Neuronal stem cell (in vitro differentiated cells): ENCODE data around the gene MAML1.

Experiments used
- DNase-seq: peaks from one replicate; pipeline ENCODE4 v3.0.0-alpha.2; 2013; ENCODE audit warnings: low spot score
- H2AFZ ChIP-seq: one replicate; pipeline ENCODE4 v1.6.1; 2013; ENCODE audit warnings: mild to moderate bottlenecking, low read length, inconsistent platforms
- H2AK5ac ChIP-seq: 2 replicates; pipeline ENCODE4 v1.6.1; 2013; ENCODE audit warnings: low read depth, mild to moderate bottlenecking, inconsistent platforms, low read length, moderate library complexity, mixed read lengths
- H2BK120ac ChIP-seq: 2 replicates; pipeline ENCODE4 v1.6.1; 2013; ENCODE audit warnings: low read depth, mild to moderate bottlenecking, inconsistent platforms, low read length, moderate library complexity, mixed read lengths
- H2BK12ac ChIP-seq: one replicate; pipeline ENCODE4 v1.6.1; 2013; ENCODE audit warnings: low read length, inconsistent platforms
- H2BK15ac ChIP-seq: 2 replicates; pipeline ENCODE4 v1.6.1; 2013; ENCODE audit warnings: mild to moderate bottlenecking, low read length, inconsistent platforms, mixed read lengths
- H2BK5ac ChIP-seq: one replicate; pipeline ENCODE4 v1.6.1; 2013; ENCODE audit warnings: inconsistent platforms, mild to moderate bottlenecking, low read length, moderate library complexity
- H3K14ac ChIP-seq: one replicate; pipeline ENCODE4 v1.6.1; 2013; ENCODE audit warnings: low read length, inconsistent platforms
- H3K18ac ChIP-seq: 2 replicates; pipeline ENCODE4 v1.6.1; 2013; ENCODE audit warnings: low read length, inconsistent platforms
- H3K23ac ChIP-seq: 2 replicates; pipeline ENCODE4 v1.6.1; 2013; ENCODE audit warnings: low read depth, mild to moderate bottlenecking, mixed read lengths, low read length, inconsistent platforms; ENCODE audit not compliant: poor library complexity
- H3K27ac ChIP-seq: replicated peaks from 3 replicates; pipeline ENCODE4 v1.5.1; 2013; ENCODE audit warnings: low read length, inconsistent platforms
- H3K27me3 ChIP-seq, 3 experiments: 2 replicates each; pipeline ENCODE4 v1.6.1; 2013; ENCODE audit warnings: low read length in 3 of 3, mild to moderate bottlenecking in 2 of 3, inconsistent platforms in 1 of 3, low read depth in 1 of 3, mixed read lengths in 1 of 3, moderate library complexity in 1 of 3; ENCODE audit not compliant: control insufficient read depth in 3 of 3, insufficient read depth in 3 of 3
- H3K36me3 ChIP-seq, 2 donors: replicated peaks in 1 of 2; 2 replicates each; pipeline ENCODE4 v1.6.1; 2013; ENCODE audit warnings: low read length in 2 of 2; ENCODE audit not compliant: control insufficient read depth in 2 of 2, insufficient read depth in 2 of 2
- H3K4ac ChIP-seq: 2 replicates; pipeline ENCODE4 v1.6.1; 2013; ENCODE audit warnings: inconsistent platforms, mild to moderate bottlenecking, low read length, moderate library complexity
- H3K4me1 ChIP-seq, 2 donors: 1 replicate in 1 of 2; 2 replicates in 1 of 2; pipeline ENCODE4 v1.6.1; 2013; ENCODE audit warnings: low read length in 2 of 2, low read depth in 1 of 2; ENCODE audit not compliant: control insufficient read depth in 2 of 2, insufficient read depth in 1 of 2
- H3K4me2 ChIP-seq: one replicate; pipeline ENCODE4 v1.6.1; 2013; ENCODE audit warnings: mild to moderate bottlenecking, low read length, inconsistent platforms; ENCODE audit not compliant: insufficient read depth, poor library complexity, severe bottlenecking
- H3K4me3 ChIP-seq, 2 donors: 2 replicates each; pipeline ENCODE4 v1.5.1; 2013; ENCODE audit warnings: low read length in 2 of 2, mild to moderate bottlenecking in 2 of 2, inconsistent platforms in 1 of 2, moderate library complexity in 1 of 2
- H3K79me1 ChIP-seq: one replicate; pipeline ENCODE4 v1.6.1; 2013; ENCODE audit warnings: low read depth, mild to moderate bottlenecking, inconsistent platforms, low read length, moderate library complexity
- H3K9ac ChIP-seq: one replicate; pipeline ENCODE4 v1.6.1; 2013; ENCODE audit warnings: mild to moderate bottlenecking, low read depth, low read length, inconsistent platforms; ENCODE audit not compliant: poor library complexity
- H3K9me3 ChIP-seq, 2 donors: replicated peaks in 1 of 2; 2 replicates each; pipeline versions ENCODE3 to v1.6.1; 2013; ENCODE audit warnings: low read length in 2 of 2, mild to moderate bottlenecking in 2 of 2, inconsistent platforms in 1 of 2, low read depth in 1 of 2, mixed read lengths in 1 of 2, moderate library complexity in 1 of 2; ENCODE audit not compliant: control insufficient read depth in 2 of 2, insufficient read depth in 1 of 2
- H4K8ac ChIP-seq: one replicate; pipeline ENCODE4 v1.6.1; 2013; ENCODE audit warnings: low read depth, mild to moderate bottlenecking, inconsistent platforms, low read length, moderate library complexity
- H4K91ac ChIP-seq: one replicate; pipeline ENCODE4 v1.6.1; 2013; ENCODE audit warnings: low read length, low read depth, mild to moderate bottlenecking, inconsistent platforms; ENCODE audit not compliant: poor library complexity
- WGBS, 2 donors: extraction: QIAGEN DNeasy Blood & Tissue Kit; methylation state at CpG; one replicate each; pipeline ENCODE4 v1.1.7; 2013; ENCODE audit warnings: missing lambda C conversion rate in 2 of 2, mixed read lengths in 1 of 2; ENCODE audit not compliant: insufficient read length in 2 of 2, insufficient replicate concordance in 1 of 2; ENCODE audit errors: extremely low coverage in 2 of 2; 5-methylcytosine and 5-hydroxymethylcytosine counted together

The MAML1 gene

DNA sequence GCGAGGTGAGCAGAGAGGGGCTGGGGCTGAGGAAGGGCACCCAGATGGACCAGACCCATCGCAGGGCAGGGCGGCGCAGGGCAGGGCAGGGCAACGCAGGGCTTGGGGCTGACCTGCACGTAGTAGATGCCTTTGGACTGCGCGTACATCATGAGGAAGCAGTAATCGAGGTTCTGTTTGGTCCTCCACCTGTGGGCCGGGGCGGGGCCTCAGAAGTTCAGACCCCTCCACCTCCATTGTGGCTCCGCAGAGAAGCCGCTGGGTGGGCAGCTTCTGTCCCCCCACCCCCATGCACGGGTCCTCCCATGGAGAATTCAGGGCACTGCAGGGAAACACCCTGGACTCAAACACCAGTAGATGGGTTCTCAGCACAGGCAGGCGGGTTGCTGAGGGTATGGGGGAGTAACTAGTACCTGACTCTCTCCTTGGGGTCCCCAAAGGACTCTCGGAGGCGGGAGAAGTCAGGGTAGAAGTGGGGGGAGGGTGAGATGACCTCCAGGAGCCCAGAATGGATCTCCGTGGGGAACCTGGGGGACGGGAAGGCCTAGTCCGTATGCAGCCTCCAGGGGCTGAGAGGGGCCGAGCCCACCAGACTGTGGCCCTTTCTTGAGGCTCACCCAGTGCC is 67.6 kb downstream of the MAML1 start:
- WGBS, 2 donors: no CpG with 5 or more reads among the region's 21 CpGs
- no peak overlapping the region for H3K14ac ChIP-seq
- no peak overlapping the region for H2BK5ac ChIP-seq
- peaks cover 8% of the 10 kb centered on the region for H3K79me1 ChIP-seq
- no peak overlapping the region for H3K27ac ChIP-seq
- H3K23ac ChIP-seq: no peak overlapping the region
- H4K91ac ChIP-seq: no peak overlapping the region
- no peak overlapping the region for H3K18ac ChIP-seq
- peaks cover 0 to 4% of the 10 kb centered on the region in 2 donors for H3K9me3 ChIP-seq
- no peak overlapping the region for H3K4me3 ChIP-seq
- H2AFZ ChIP-seq: no peak overlapping the region
- H2BK12ac ChIP-seq: no peak overlapping the region
- no peak overlapping the region for H3K4ac ChIP-seq
- H3K36me3 ChIP-seq: peaks cover 26 to 59% of the 10 kb centered on the region in 2 donors
- H2BK15ac ChIP-seq: no peak overlapping the region
- H3K9ac ChIP-seq: no peak overlapping the region
- no peak overlapping the region for H2BK120ac ChIP-seq
- no peak for DNase-seq
- no peak overlapping the region for H2AK5ac ChIP-seq
- peaks cover 18 to 27% of the 10 kb centered on the region in 2 donors for H3K4me1 ChIP-seq
- no peak overlapping the region for H3K4me2 ChIP-seq
- H4K8ac ChIP-seq: no peak overlapping the region
- H3K27me3 ChIP-seq: peaks cover 0 to 8% (median 0%) of the 10 kb centered on the region in 3 experiments

DNA sequence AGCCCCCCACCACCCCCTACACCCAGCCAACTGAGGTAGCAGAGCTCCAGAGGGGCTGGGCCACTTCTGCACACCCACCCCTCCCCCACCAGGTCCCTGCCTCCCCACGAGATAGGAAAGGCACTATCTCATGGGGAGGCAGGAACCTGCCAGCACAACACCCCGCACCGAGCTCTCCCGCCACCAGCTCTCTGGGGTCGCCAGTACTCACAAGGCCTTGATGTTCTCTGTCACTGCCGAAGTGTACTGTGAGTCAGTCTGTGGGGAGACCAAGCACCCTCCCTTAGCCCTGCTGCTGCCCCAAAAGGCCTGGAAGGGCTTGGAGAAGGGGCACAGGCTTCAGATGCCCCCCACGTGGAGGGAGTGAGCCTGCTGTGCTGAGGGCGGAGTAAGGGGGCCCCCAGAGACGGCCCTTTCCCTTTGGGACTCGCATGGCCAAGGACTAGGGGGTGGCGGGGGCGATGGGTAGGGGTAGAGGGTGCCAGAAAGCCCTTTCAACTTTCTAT is 68.1 kb downstream of the MAML1 start:
- H2BK15ac ChIP-seq: no peak overlapping the region
- peaks cover 18 to 29% of the 10 kb centered on the region in 2 donors for H3K4me1 ChIP-seq
- no peak overlapping the region for H3K18ac ChIP-seq
- H2BK12ac ChIP-seq: no peak overlapping the region
- DNase-seq: no peak
- no peak overlapping the region for H3K4me3 ChIP-seq
- H3K4me2 ChIP-seq: no peak overlapping the region
- no peak overlapping the region for H4K91ac ChIP-seq
- peaks cover 10% of the 10 kb centered on the region for H3K79me1 ChIP-seq
- H3K9me3 ChIP-seq: peaks cover 0 to 4% of the 10 kb centered on the region in 2 donors
- peaks cover 0 to 4% (median 0%) of the 10 kb centered on the region in 3 experiments for H3K27me3 ChIP-seq
- H2AK5ac ChIP-seq: no peak overlapping the region
- no peak overlapping the region for H3K4ac ChIP-seq
- peak overlapping the region; percentile 71 for H3K14ac ChIP-seq
- WGBS, 2 donors: no CpG with 5 or more reads among the region's 12 CpGs
- no peak overlapping the region for H2BK120ac ChIP-seq
- H3K23ac ChIP-seq: no peak overlapping the region
- H3K27ac ChIP-seq: no peak overlapping the region
- no peak overlapping the region for H2BK5ac ChIP-seq
- H2AFZ ChIP-seq: no peak overlapping the region
- H3K9ac ChIP-seq: no peak overlapping the region
- H3K36me3 ChIP-seq: peaks cover 26 to 59% of the 10 kb centered on the region in 2 donors
- H4K8ac ChIP-seq: no peak overlapping the region

DNA sequence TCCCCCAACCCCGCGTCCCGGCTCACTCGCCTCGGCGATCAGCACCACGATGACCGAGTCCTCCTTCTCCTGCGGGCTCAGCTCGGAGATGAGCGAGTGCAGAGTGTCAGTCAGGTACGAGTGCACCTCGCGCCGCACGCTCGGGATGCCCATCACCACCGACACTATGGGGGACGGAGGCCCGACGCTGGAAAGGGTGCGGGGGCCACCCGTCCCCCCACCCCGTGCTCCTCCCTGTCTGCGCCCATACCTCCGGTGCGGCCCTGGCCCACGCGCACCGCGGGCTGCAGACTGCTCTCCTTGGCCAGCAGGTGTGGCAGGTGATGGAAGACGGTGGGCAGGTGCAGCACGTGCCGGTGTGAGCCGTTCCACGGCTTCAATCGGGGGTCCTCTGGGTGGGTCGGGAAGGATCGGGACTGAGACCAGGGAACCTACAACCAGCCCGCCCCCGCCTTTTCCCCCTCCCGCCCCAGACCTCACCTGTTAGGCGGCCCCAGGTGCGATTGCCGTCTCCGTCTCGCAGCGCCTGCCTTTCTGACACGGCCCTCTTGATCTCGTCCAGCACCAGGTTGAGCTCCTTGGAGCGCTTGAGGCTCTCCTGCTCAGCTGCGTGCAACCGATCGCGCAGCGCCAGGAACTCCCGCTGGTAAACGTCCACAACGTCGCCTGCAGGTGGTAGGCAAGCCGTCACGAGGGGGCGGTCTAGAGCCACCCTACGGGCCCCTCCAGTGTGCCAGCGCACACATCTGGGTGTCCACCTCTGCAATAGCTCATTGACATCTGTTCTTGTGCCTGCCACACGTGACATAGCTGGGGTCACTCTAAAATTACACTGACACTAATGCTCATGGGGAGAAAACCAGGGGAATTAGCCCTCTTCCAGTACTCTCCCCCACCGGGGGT is 68.9 kb downstream of the MAML1 start:
- Histone ChIP-seq H2BK15ac (peak overlapping the region; percentile 57), H3K4me1 (peaks cover 15 to 28% of the 10 kb centered on the region in 2 donors), H2AFZ (no peak overlapping the region), H2BK12ac (peak overlapping the region; percentile 90), H3K27ac (no peak overlapping the region), H3K9me3 (peaks cover 0 to 4% of the 10 kb centered on the region in 2 donors), H3K27me3 (peaks cover 0 to 4% (median 0%) of the 10 kb centered on the region in 3 experiments), H3K4ac (peak overlapping the region; percentile 95), H4K8ac (no peak overlapping the region), H2BK5ac (no peak overlapping the region), H3K79me1 (peaks cover 10% of the 10 kb centered on the region), H3K4me3 (no peak overlapping the region), H2BK120ac (no peak overlapping the region), H3K18ac (peak overlapping the region; percentile 85), H2AK5ac (peak overlapping the region; percentile 92), H3K9ac (peak overlapping the region; percentile 44), H3K23ac (peak overlapping the region; percentile 78), H3K36me3 (peaks cover 26 to 59% of the 10 kb centered on the region in 2 donors), H3K14ac (no peak overlapping the region), H3K4me2 (no peak overlapping the region), H4K91ac (no peak overlapping the region)
- no peak for DNase-seq
- no CpG with 5 or more reads among the region's 67 CpGs for WGBS, 2 donors
